ENCODE measurements around the gene DTD1.

DNA sequence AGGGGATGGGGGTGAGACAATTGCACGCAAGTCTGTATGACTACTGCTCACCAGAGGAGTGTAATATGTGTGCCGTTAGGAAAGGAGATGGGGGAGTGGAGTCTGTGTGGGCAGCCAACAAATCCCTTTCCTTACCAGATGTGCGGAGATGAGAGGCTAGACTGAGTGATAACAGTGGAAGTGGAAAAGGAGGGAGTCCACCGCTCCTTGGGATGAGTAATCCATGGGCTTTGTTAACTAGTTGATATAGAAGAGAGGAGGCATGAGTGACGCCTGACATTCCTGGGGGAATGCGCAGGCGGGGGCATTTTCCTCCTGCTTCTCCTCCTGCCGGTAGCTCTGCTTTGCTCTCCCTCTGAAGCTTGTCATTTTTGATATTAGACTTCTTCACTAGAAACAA, 34.1 kb upstream of the DTD1 start:
- TF ChIP-seq GATA2 (CRISPR knock-in tag; IDR thresholded peaks at IDR 0.05) (no peak), GABPA (IDR thresholded peaks at IDR 0.05; ENCODE audit: low read depth) (no peak), EP300 (IDR thresholded peaks at IDR 0.05; ENCODE audit: borderline replicate concordance in 1 of 2, low read depth in 1 of 2, low read length in 1 of 2) (no peak)
- TF ChIP-seq, protein P1, sequence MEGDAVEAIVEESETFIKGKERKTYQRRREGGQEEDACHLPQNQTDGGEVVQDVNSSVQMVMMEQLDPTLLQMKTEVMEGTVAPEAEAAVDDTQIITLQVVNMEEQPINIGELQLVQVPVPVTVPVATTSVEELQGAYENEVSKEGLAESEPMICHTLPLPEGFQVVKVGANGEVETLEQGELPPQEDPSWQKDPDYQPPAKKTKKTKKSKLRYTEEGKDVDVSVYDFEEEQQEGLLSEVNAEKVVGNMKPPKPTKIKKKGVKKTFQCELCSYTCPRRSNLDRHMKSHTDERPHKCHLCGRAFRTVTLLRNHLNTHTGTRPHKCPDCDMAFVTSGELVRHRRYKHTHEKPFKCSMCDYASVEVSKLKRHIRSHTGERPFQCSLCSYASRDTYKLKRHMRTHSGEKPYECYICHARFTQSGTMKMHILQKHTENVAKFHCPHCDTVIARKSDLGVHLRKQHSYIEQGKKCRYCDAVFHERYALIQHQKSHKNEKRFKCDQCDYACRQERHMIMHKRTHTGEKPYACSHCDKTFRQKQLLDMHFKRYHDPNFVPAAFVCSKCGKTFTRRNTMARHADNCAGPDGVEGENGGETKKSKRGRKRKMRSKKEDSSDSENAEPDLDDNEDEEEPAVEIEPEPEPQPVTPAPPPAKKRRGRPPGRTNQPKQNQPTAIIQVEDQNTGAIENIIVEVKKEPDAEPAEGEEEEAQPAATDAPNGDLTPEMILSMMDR (IDR thresholded peaks at IDR 0.05): no peak
- TF ChIP-seq, protein P2, sequence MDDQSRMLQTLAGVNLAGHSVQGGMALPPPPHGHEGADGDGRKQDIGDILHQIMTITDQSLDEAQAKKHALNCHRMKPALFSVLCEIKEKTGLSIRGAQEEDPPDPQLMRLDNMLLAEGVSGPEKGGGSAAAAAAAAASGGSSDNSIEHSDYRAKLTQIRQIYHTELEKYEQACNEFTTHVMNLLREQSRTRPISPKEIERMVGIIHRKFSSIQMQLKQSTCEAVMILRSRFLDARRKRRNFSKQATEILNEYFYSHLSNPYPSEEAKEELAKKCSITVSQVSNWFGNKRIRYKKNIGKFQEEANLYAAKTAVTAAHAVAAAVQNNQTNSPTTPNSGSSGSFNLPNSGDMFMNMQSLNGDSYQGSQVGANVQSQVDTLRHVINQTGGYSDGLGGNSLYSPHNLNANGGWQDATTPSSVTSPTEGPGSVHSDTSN (IDR thresholded peaks at IDR 0.05): no peak
- TF ChIP-seq, protein P3, sequence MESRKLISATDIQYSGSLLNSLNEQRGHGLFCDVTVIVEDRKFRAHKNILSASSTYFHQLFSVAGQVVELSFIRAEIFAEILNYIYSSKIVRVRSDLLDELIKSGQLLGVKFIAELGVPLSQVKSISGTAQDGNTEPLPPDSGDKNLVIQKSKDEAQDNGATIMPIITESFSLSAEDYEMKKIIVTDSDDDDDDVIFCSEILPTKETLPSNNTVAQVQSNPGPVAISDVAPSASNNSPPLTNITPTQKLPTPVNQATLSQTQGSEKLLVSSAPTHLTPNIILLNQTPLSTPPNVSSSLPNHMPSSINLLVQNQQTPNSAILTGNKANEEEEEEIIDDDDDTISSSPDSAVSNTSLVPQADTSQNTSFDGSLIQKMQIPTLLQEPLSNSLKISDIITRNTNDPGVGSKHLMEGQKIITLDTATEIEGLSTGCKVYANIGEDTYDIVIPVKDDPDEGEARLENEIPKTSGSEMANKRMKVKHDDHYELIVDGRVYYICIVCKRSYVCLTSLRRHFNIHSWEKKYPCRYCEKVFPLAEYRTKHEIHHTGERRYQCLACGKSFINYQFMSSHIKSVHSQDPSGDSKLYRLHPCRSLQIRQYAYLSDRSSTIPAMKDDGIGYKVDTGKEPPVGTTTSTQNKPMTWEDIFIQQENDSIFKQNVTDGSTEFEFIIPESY (IDR thresholded peaks at IDR 0.05; ENCODE audit: borderline replicate concordance, low read depth): no peak
